Keratinocyte (primary cell): Measurements from ENCODE around the gene ARFIP1.

ENCODE experiments used
- EZH2 ChIP-seq: IDR thresholded peaks from one replicate; pipeline ENCODE4 v1.6.1; 2012; ENCODE audit warnings: inconsistent platforms, mild to moderate bottlenecking, low read length, moderate library complexity
- TF ChIP-seq, protein P1 (sequence below), 3 experiments: IDR thresholded peaks in 1 of 3; conservative IDR thresholded peaks in 1 of 3; optimal IDR thresholded peaks in 1 of 3; 2 replicates in 2 of 3; 3 replicates in 1 of 3; pipeline versions ENCODE3 to v1.5.1; 2011; ENCODE audit warnings: low read length in 3 of 3, mild to moderate bottlenecking in 3 of 3, moderate library complexity in 2 of 3, control low read depth in 1 of 3, inconsistent platforms in 1 of 3; ENCODE audit not compliant: insufficient read depth in 2 of 3; ENCODE audit errors: extremely low read depth in 1 of 3

DNA sequence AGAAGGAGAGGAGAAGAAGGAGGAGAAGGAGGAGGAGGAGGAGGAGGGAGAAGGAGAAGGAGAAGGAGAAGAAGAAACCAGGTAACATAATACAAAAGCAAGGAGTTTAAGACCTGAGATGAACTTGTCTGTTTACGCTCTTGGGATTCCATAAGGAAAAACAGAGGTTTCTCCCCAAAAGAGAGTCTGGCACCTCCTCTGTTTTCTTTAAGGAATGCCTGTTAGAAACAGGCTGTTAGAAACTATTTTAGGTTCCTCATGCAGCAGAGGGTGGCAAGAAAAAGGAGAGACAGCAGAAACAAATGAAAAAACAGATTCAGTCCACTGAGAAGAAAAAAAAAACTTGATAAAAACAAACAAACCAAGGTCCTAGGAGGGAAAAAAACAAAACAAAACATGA, 146.1 kb downstream of the ARFIP1 start:
- TF ChIP-seq, protein P1, sequence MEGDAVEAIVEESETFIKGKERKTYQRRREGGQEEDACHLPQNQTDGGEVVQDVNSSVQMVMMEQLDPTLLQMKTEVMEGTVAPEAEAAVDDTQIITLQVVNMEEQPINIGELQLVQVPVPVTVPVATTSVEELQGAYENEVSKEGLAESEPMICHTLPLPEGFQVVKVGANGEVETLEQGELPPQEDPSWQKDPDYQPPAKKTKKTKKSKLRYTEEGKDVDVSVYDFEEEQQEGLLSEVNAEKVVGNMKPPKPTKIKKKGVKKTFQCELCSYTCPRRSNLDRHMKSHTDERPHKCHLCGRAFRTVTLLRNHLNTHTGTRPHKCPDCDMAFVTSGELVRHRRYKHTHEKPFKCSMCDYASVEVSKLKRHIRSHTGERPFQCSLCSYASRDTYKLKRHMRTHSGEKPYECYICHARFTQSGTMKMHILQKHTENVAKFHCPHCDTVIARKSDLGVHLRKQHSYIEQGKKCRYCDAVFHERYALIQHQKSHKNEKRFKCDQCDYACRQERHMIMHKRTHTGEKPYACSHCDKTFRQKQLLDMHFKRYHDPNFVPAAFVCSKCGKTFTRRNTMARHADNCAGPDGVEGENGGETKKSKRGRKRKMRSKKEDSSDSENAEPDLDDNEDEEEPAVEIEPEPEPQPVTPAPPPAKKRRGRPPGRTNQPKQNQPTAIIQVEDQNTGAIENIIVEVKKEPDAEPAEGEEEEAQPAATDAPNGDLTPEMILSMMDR (optimal IDR thresholded peaks at IDR 0.05 in 1 of 3, IDR thresholded peaks at IDR 0.05 in 1 of 3, conservative IDR thresholded peaks at IDR 0.05 in 1 of 3; ENCODE audit: extremely low read depth in 1 of 3, insufficient read depth in 2 of 3, low read length in 3 of 3), result no peak
- no peak for TF ChIP-seq EZH2
